BE2C (cell line): ENCODE results near the gene KCNN3.

ENCODE experiments used
- DNase-seq: peaks from one replicate; pipeline ENCODE4 v3.0.0-alpha.2; 2020
- H3K27me3 ChIP-seq: fragments of 250-450 bp; sonication (Bioruptor Pico); 2 replicates; pipeline ENCODE4 v1.5.1; 2020; ENCODE audit warnings: mild to moderate bottlenecking
- H3K36me3 ChIP-seq: fragments of 250-450 bp; sonication (Bioruptor Pico); 2 replicates; pipeline ENCODE4 v1.5.1; 2020; ENCODE audit warnings: mild to moderate bottlenecking
- H3K4me1 ChIP-seq: fragments of 250-450 bp; sonication (Bioruptor Pico); 2 replicates; pipeline ENCODE4 v1.5.1; 2020
- H3K4me3 ChIP-seq: 2 replicates; pipeline ENCODE4 v1.5.1; 2011; ENCODE audit warnings: low read depth, low read length
- H3K9me3 ChIP-seq: fragments of 250-450 bp; sonication (Bioruptor Pico); 2 replicates; pipeline ENCODE4 v1.5.1; 2020
- CTCF ChIP-seq: IDR thresholded peaks from 2 replicates; pipeline ENCODE4 v1.5.1; 2012; ENCODE audit warnings: mild to moderate bottlenecking, low read depth, low read length

The KCNN3 gene

GRCh38 chr1:154780541-154780940 lies 89.5 kb downstream of the KCNN3 start:
- no peak for DNase-seq
- no peaks in the 10 kb centered on the region for H3K36me3 ChIP-seq
- peaks cover 6% of the 10 kb centered on the region; the same call in 1 of the 2 replicates for H3K9me3 ChIP-seq
- H3K4me3 ChIP-seq = no peak overlapping the region
- H3K27me3 ChIP-seq = no peaks in the 10 kb centered on the region
- no peak for TF ChIP-seq CTCF
- H3K4me1 ChIP-seq = peaks cover 5% of the 10 kb centered on the region

GRCh38 chr1:154779551-154780189 lies 90.4 kb downstream of the KCNN3 start:
- no peak overlapping the region for H3K4me3 ChIP-seq
- no peaks in the 10 kb centered on the region for H3K36me3 ChIP-seq
- peaks cover 6% of the 10 kb centered on the region; the same call in 1 of the 2 replicates for H3K9me3 ChIP-seq
- no peaks in the 10 kb centered on the region for H3K27me3 ChIP-seq
- TF ChIP-seq CTCF = no peak
- peaks cover 7% of the 10 kb centered on the region for H3K4me1 ChIP-seq
- no peak for DNase-seq

- H3K36me3 ChIP-seq = no peaks in the 10 kb centered on the region
- no peak overlapping the region for H3K4me3 ChIP-seq
- no peak for DNase-seq
- no peak for TF ChIP-seq CTCF
- peaks cover 7% of the 10 kb centered on the region for H3K4me1 ChIP-seq
- H3K9me3 ChIP-seq = peaks cover 6% of the 10 kb centered on the region; the same call in 1 of the 2 replicates
- H3K27me3 ChIP-seq = no peaks in the 10 kb centered on the region
Measured at GRCh38 chr1:154778944-154779343, 91.1 kb downstream of the KCNN3 start.

- Histone ChIP-seq H3K4me3 (no peak overlapping the region), H3K4me1 (peaks cover 7% of the 10 kb centered on the region), H3K9me3 (peaks cover 6% of the 10 kb centered on the region; the same call in 1 of the 2 replicates), H3K36me3 (no peaks in the 10 kb centered on the region), H3K27me3 (no peaks in the 10 kb centered on the region)
- no peak for TF ChIP-seq CTCF
- no peak for DNase-seq
Measured at GRCh38 chr1:154778275-154778674, 91.8 kb downstream of the KCNN3 start.

GRCh38 chr1:154777781-154778180 lies 92.3 kb downstream of the KCNN3 start:
- DNase-seq = no peak
- Histone ChIP-seq H3K36me3 (no peaks in the 10 kb centered on the region), H3K4me1 (peaks cover 7% of the 10 kb centered on the region), H3K27me3 (no peaks in the 10 kb centered on the region), H3K4me3 (no peak overlapping the region), H3K9me3 (peaks cover 6% of the 10 kb centered on the region; the same call in 1 of the 2 replicates)
- TF ChIP-seq CTCF = no peak

GRCh38 chr1:154777154-154777553 lies 92.9 kb downstream of the KCNN3 start:
- H3K27me3 ChIP-seq = no peaks in the 10 kb centered on the region
- H3K4me1 ChIP-seq = peaks cover 7% of the 10 kb centered on the region
- no peaks in the 10 kb centered on the region for H3K36me3 ChIP-seq
- no peak overlapping the region for H3K4me3 ChIP-seq
- H3K9me3 ChIP-seq = peaks cover 6% of the 10 kb centered on the region; the same call in 1 of the 2 replicates
- no peak for TF ChIP-seq CTCF
- no peak for DNase-seq
